WI38 (cell line): Measurements from ENCODE around the gene FAM135A.
"Not testable (repeated sequence)": the region's sequence is repeated elsewhere in the genome, so short reads cannot be mapped to it uniquely, and the experiment has no call there.

Source experiments
- H3K4me3 ChIP-seq: 2 replicates; pipeline ENCODE4 v1.5.1; 2011; ENCODE audit warnings: low read depth, mild to moderate bottlenecking, control low read depth, low read length
- CTCF ChIP-seq: IDR thresholded peaks from 2 replicates; pipeline ENCODE4 v1.5.1; 2012; ENCODE audit warnings: low read depth, mild to moderate bottlenecking, control low read depth, low read length

Gene FAM135A

GRCh38 chr6:70474751-70475150 is 61.4 kb downstream of the FAM135A start:
- H3K4me3 ChIP-seq = no peak overlapping the region
- no peak for TF ChIP-seq CTCF

- no peak overlapping the region for H3K4me3 ChIP-seq
- no peak for TF ChIP-seq CTCF
These were observed 65.9 kb downstream of the FAM135A start for GRCh38 chr6:70479236-70479635.

GRCh38 chr6:70486638-70487037 is 73.3 kb downstream of the FAM135A start:
- not testable (repeated sequence) for H3K4me3 ChIP-seq

GRCh38 chr6:70489364-70489763 is 76.1 kb downstream of the FAM135A start:
- H3K4me3 ChIP-seq = no peak overlapping the region
- TF ChIP-seq CTCF = no peak

- no peak overlapping the region for H3K4me3 ChIP-seq
- no peak for TF ChIP-seq CTCF
These were observed 81.5 kb downstream of the FAM135A start for GRCh38 chr6:70494833-70495232.

GRCh38 chr6:70495790-70496189 is 82.5 kb downstream of the FAM135A start:
- H3K4me3 ChIP-seq = not testable (repeated sequence)

GRCh38 chr6:70502484-70502883 is 89.2 kb downstream of the FAM135A start:
- TF ChIP-seq CTCF = no peak
- no peak overlapping the region for H3K4me3 ChIP-seq

- TF ChIP-seq CTCF = no peak
- no peak overlapping the region for H3K4me3 ChIP-seq
These were observed 90.6 kb downstream of the FAM135A start for GRCh38 chr6:70503813-70504465.
